Gastrocnemius medialis (tissue), 4 donors: ENCODE measurements around the gene SHPK. TPM values are rescaled to one million over a fixed set of nuclear protein-coding genes. Genes with fewer than 3 reads are reported as not detected.

Experiments
- ATAC-seq, 2 donors: fragments of 150-250 bp; one replicate each; pipeline ENCODE4 v1.9.1; 2016
- DNase-seq, 2 donors: peaks; one replicate each; pipeline ENCODE4 v3.0.0-alpha.2; 2019
- H3K27ac ChIP-seq, 4 donors: fragments of 200-600 bp; sonication (generic); 1 replicate in 1 of 4; 2 replicates in 3 of 4; pipeline ENCODE4 v1.5.1; 2016 to 2018; ENCODE audit warnings: mild to moderate bottlenecking in 2 of 4, moderate library complexity in 1 of 4
- H3K27me3 ChIP-seq, 3 donors: fragments of 200-600 bp; sonication (generic) in 2 of 3; 1 replicate in 1 of 3; 2 replicates in 2 of 3; pipeline versions ENCODE4 v1.5.1 to v1.6.0; 2016 to 2019; ENCODE audit warnings: mild to moderate bottlenecking in 1 of 3, moderate library complexity in 1 of 3
- H3K36me3 ChIP-seq, 2 donors: fragments of 200-600 bp; sonication (generic) in 1 of 2; one replicate each; pipeline ENCODE4 v1.5.1; 2017 to 2018
- H3K4me1 ChIP-seq, 2 donors: fragments of 200-600 bp; sonication (generic) in 1 of 2; one replicate each; pipeline ENCODE4 v1.5.1; 2016 to 2017; ENCODE audit warnings: mild to moderate bottlenecking in 2 of 2
- H3K4me3 ChIP-seq, 4 donors: fragments of 200-600 bp; sonication (generic) in 3 of 4; 1 replicate in 1 of 4; 2 replicates in 3 of 4; pipeline ENCODE4 v1.5.1; 2016 to 2019; ENCODE audit warnings: mild to moderate bottlenecking in 2 of 4
- H3K9me3 ChIP-seq, 3 donors: fragments of 200-600 bp; sonication (generic) in 2 of 3; 1 replicate in 1 of 3; 2 replicates in 2 of 3; pipeline ENCODE4 v1.5.1; 2016 to 2019
- CTCF ChIP-seq, 5 experiments: fragments of 450-650 bp in 3 of 5; fragments of 200-600 bp in 2 of 5; sonication (generic) in 2 of 5; IDR thresholded peaks in 4 of 5; conservative IDR thresholded peaks in 1 of 5; 1 replicate in 4 of 5; 2 replicates in 1 of 5; pipeline ENCODE4 v1.5.1; 2016 to 2019; ENCODE audit warnings: antibody characterized with exemption in 5 of 5, mild to moderate bottlenecking in 3 of 5, moderate library complexity in 3 of 5
- POLR2A ChIP-seq, 2 donors: fragments of 450-650 bp; IDR thresholded peaks; one replicate each; pipeline ENCODE4 v1.6.1; 2017; ENCODE audit warnings: antibody characterized with exemption in 2 of 2, mild to moderate bottlenecking in 2 of 2, moderate library complexity in 2 of 2
- in situ Hi-C, 4 donors: fragments of 200-750 bp; cut with MboI; loops; one replicate each; pipeline versions ENCODE4 v1.15.0 to v1.8.0; 2017; ENCODE audit warnings: low sequenced_read_pairs in 4 of 4
- intact Hi-C: fragments of 100-400 bp; cut with DNase I; formaldehyde crosslinking; loops from one replicate; pipeline ENCODE4 v1.15.1; 2023; ENCODE audit warnings: low total_unique reads
- total RNA-seq, 4 donors: library from RNA; depleted of rRNA; stranded (reverse); fragments of >200 nt; gene quantifications; one replicate each; pipeline versions ENCODE4 v1.1.0 to v1.2.3, GENCODE V29; 2016

SHPK gene
- total RNA-seq, 4 donors from 2014 or later, result 4.1 to 4.7 (median 4.4) TPM

GRCh38 chr17:3659541-3660111, 23.6 kb upstream of the SHPK start:
- H3K4me1 ChIP-seq, result peaks cover 9 to 23% of the 10 kb centered on the region in 2 donors
- no peaks in the 10 kb centered on the region for H3K27me3 ChIP-seq
- intact Hi-C loops (loop anchor here (10.0 kb wide), 1 partner anchor 125 kb away; no protein-coding TSS in a partner anchor), in situ Hi-C loops (no loop called here)
- TF ChIP-seq CTCF (IDR thresholded peaks at IDR 0.05 in 4 of 5, conservative IDR thresholded peaks at IDR 0.05 in 1 of 5) (peak in 1 of 5 experiments; percentile 26), POLR2A (IDR thresholded peaks at IDR 0.05) (no peak)
- no peak overlapping the region for H3K4me3 ChIP-seq
- H3K36me3 ChIP-seq, result peaks cover 0 to 49% of the 10 kb centered on the region in 2 donors
- H3K9me3 ChIP-seq, result no peaks in the 10 kb centered on the region
- H3K27ac ChIP-seq, result peak overlapping the region; percentile 64 to 91 (median 80)
- DNase-seq (peak; percentile 72 to 84), ATAC-seq (peak; percentile 75 to 85)

- H3K27me3 ChIP-seq, result no peaks in the 10 kb centered on the region
- TF ChIP-seq CTCF (IDR thresholded peaks at IDR 0.05 in 4 of 5, conservative IDR thresholded peaks at IDR 0.05 in 1 of 5) (no peak), POLR2A (IDR thresholded peaks at IDR 0.05) (no peak)
- in situ Hi-C loops, result no loop called here
- intact Hi-C loops, result no loop called here
- peak overlapping the region; percentile 64 to 91 (median 80) for H3K27ac ChIP-seq
- DNase-seq, result no peak
- no peak overlapping the region for H3K4me3 ChIP-seq
- peaks cover 0 to 42% of the 10 kb centered on the region in 2 donors for H3K36me3 ChIP-seq
- H3K4me1 ChIP-seq, result peaks cover 9 to 23% of the 10 kb centered on the region in 2 donors
- no peaks in the 10 kb centered on the region for H3K9me3 ChIP-seq
- no peak for ATAC-seq
Measured at GRCh38 chr17:3658784-3659449, 22.9 kb upstream of the SHPK start.

GRCh38 chr17:3657874-3658783, 22.1 kb upstream of the SHPK start:
- no peak for TF ChIP-seq CTCF (IDR thresholded peaks at IDR 0.05 in 4 of 5, conservative IDR thresholded peaks at IDR 0.05 in 1 of 5)
- no peak for TF ChIP-seq POLR2A (IDR thresholded peaks at IDR 0.05)
- peaks cover 9 to 23% of the 10 kb centered on the region in 2 donors for H3K4me1 ChIP-seq
- H3K27me3 ChIP-seq, result no peaks in the 10 kb centered on the region
- intact Hi-C loops (no loop called here), in situ Hi-C loops (no loop called here)
- ATAC-seq (no peak), DNase-seq (no peak)
- H3K4me3 ChIP-seq, result no peak overlapping the region
- H3K27ac ChIP-seq, result peak overlapping the region in 2 of 4 donors; percentile 34 to 91
- no peaks in the 10 kb centered on the region for H3K9me3 ChIP-seq
- H3K36me3 ChIP-seq, result peaks cover 0 to 35% of the 10 kb centered on the region in 2 donors

GRCh38 chr17:3657588-3657869, 21.5 kb upstream of the SHPK start:
- in situ Hi-C loops (no loop called here), intact Hi-C loops (no loop called here)
- no peaks in the 10 kb centered on the region for H3K9me3 ChIP-seq
- H3K27me3 ChIP-seq, result no peaks in the 10 kb centered on the region
- H3K4me1 ChIP-seq, result peaks cover 9 to 23% of the 10 kb centered on the region in 2 donors
- H3K27ac ChIP-seq, result no peak overlapping the region
- TF ChIP-seq CTCF (IDR thresholded peaks at IDR 0.05 in 4 of 5, conservative IDR thresholded peaks at IDR 0.05 in 1 of 5) (no peak), POLR2A (IDR thresholded peaks at IDR 0.05) (no peak)
- H3K4me3 ChIP-seq, result no peak overlapping the region
- peaks cover 0 to 29% of the 10 kb centered on the region in 2 donors for H3K36me3 ChIP-seq
- DNase-seq (no peak), ATAC-seq (no peak)
